ENCODE results near the gene PRKAG1.

DNA sequence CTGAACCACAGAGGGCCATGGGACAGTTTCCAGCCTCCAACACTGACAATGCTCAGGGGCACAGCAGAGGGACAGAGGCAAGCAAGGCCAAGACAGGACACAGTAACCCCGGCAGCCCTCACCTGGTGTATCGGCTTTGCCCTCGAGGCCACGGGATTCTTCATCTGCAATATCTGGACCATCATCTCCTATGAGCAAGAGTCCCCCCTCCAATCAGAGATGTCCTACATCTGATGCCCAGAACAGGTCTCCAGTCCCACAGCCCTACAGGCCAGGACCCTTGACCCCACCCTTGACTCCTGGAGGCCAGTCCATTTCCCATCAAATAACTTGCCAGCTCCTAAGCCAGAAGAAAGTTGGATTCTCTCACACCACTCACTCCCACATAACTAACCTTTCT, 24.7 kb upstream of the PRKAG1 start:
- TF ChIP-seq FOXA2 (IDR thresholded peaks at IDR 0.05) (no peak), YY1 (IDR thresholded peaks at IDR 0.05) (no peak), EGR1 (IDR thresholded peaks at IDR 0.05; ENCODE audit: low read depth in 2 of 2) (no peak), GABPA (IDR thresholded peaks at IDR 0.05 in 1 of 2, conservative IDR thresholded peaks at IDR 0.05 in 1 of 2) (no peak), RAD21 (IDR thresholded peaks at IDR 0.05) (no peak)
- TF ChIP-seq, protein P1, sequence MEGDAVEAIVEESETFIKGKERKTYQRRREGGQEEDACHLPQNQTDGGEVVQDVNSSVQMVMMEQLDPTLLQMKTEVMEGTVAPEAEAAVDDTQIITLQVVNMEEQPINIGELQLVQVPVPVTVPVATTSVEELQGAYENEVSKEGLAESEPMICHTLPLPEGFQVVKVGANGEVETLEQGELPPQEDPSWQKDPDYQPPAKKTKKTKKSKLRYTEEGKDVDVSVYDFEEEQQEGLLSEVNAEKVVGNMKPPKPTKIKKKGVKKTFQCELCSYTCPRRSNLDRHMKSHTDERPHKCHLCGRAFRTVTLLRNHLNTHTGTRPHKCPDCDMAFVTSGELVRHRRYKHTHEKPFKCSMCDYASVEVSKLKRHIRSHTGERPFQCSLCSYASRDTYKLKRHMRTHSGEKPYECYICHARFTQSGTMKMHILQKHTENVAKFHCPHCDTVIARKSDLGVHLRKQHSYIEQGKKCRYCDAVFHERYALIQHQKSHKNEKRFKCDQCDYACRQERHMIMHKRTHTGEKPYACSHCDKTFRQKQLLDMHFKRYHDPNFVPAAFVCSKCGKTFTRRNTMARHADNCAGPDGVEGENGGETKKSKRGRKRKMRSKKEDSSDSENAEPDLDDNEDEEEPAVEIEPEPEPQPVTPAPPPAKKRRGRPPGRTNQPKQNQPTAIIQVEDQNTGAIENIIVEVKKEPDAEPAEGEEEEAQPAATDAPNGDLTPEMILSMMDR (IDR thresholded peaks at IDR 0.05; ENCODE audit: low read depth, low read length, missing input control) = no peak

Measured in liver (tissue), 3 donors.